Hepatocyte (in vitro differentiated cells): Measurements from ENCODE around the gene CD22.

Experiments used
- CTCF ChIP-seq: fragments of 200-600 bp; sonication (generic); IDR thresholded peaks from 2 replicates; pipeline ENCODE4 v1.5.1; 2016; ENCODE audit warnings: antibody characterized with exemption, mild to moderate bottlenecking; ENCODE audit not compliant: poor library complexity
- EZH2 ChIP-seq: fragments of 200-600 bp; sonication (generic); IDR thresholded peaks from 2 replicates; pipeline ENCODE4 v1.6.1; 2016; ENCODE audit warnings: antibody characterized with exemption, mild to moderate bottlenecking, borderline replicate concordance
- EZH2phosphoT487 ChIP-seq: fragments of 200-600 bp; sonication (generic); IDR thresholded peaks from one replicate; pipeline ENCODE4 v1.6.1; 2018; ENCODE audit warnings: antibody characterized with exemption, mild to moderate bottlenecking, low read depth, moderate library complexity; ENCODE audit not compliant: unreplicated experiment, severe bottlenecking

- TF ChIP-seq EZH2phosphoT487 = no peak
- no peak for TF ChIP-seq CTCF
- TF ChIP-seq EZH2 = no peak
Observed at GRCh38 chr19:35392742-35393715, 64.0 kb downstream of the CD22 start.
